H1 (cell line): ENCODE results near the gene RFT1. TPM values are rescaled to one million over a fixed set of nuclear protein-coding genes. Genes with fewer than 3 reads are reported as not detected.

Experiments
- CTCF ChIA-PET: fragments of 300-600 bp; sonication (Branson Sonifier 250); formaldehyde crosslinking; loops from one replicate; lab custom pipeline; 2021; ENCODE audit not compliant: partially characterized antibody; lab: Charles Lee
- POLR2A ChIA-PET: fragments of 300-600 bp; sonication (Branson Sonifier 250); formaldehyde crosslinking; loops from one replicate; lab custom pipeline; 2021; ENCODE audit warnings: inconsistent platforms; ENCODE audit not compliant: partially characterized antibody; lab: Charles Lee
- DNase-seq, 2 experiments: peaks; one replicate each; pipeline versions ENCODE4 v3.0.0 to v3.0.0-alpha.2; 2010 to 2022; ENCODE audit warnings: low spot score in 2 of 2, low read depth in 1 of 2, mixed read lengths in 1 of 2
- FAIRE-seq: peaks from 2 replicates; lab custom pipeline; 2011; peaks lifted over from hg19 to GRCh38; lab: Jason Lieb, UNC
- H2AFZ ChIP-seq: 2 replicates; pipeline ENCODE4 v1.8.1; 2012; ENCODE audit warnings: low read length, inconsistent platforms
- H2AK5ac ChIP-seq: 2 replicates; pipeline ENCODE4 v1.6.1; 2013; ENCODE audit warnings: low read depth, low read length
- H2BK120ac ChIP-seq: replicated peaks from 2 replicates; pipeline ENCODE3; 2013; ENCODE audit warnings: low read depth, low read length, inconsistent platforms
- H2BK12ac ChIP-seq: 2 replicates; pipeline ENCODE4 v1.6.1; 2013; ENCODE audit warnings: low read depth, low read length
- H2BK15ac ChIP-seq: 2 replicates; pipeline ENCODE4 v1.6.1; 2013; ENCODE audit warnings: low read length
- H2BK20ac ChIP-seq: 2 replicates; pipeline ENCODE4 v1.6.1; 2013; ENCODE audit warnings: low read length
- H2BK5ac ChIP-seq: 2 replicates; pipeline ENCODE4 v1.6.1; 2013; ENCODE audit warnings: low read depth, low read length
- H3K14ac ChIP-seq: 2 replicates; pipeline ENCODE4 v1.6.1; 2013; ENCODE audit warnings: inconsistent platforms; ENCODE audit not compliant: insufficient read length
- H3K18ac ChIP-seq: 2 replicates; pipeline ENCODE4 v1.6.1; 2013; ENCODE audit warnings: low read length; ENCODE audit errors: extremely low read depth
- H3K23ac ChIP-seq: 2 replicates; pipeline ENCODE4 v1.6.1; 2013; ENCODE audit warnings: inconsistent platforms; ENCODE audit not compliant: insufficient read length
- H3K23me2 ChIP-seq: 2 replicates; pipeline ENCODE4 v1.6.1; 2013; ENCODE audit warnings: low read depth, low read length
- H3K27ac ChIP-seq: 2 replicates; pipeline ENCODE4 v1.6.1; 2011; ENCODE audit warnings: low read depth, low read length, inconsistent platforms
- H3K27me3 ChIP-seq, 4 experiments: replicated peaks in 1 of 4; 1 replicate in 1 of 4; 2 replicates in 3 of 4; pipeline versions ENCODE4 v1.6.1 to v1.8.1; 2011 to 2013; ENCODE audit warnings: low read length in 3 of 4, mild to moderate bottlenecking in 3 of 4, inconsistent platforms in 2 of 4, mixed read lengths in 2 of 4, moderate library complexity in 1 of 4; ENCODE audit not compliant: control insufficient read depth in 3 of 4, insufficient read depth in 3 of 4; ENCODE audit errors: extremely low read depth in 1 of 4
- H3K36me3 ChIP-seq, 4 experiments: 2 replicates each; pipeline versions ENCODE4 v1.6.1 to v1.8.1; 2011 to 2013; ENCODE audit warnings: mild to moderate bottlenecking in 4 of 4, low read length in 3 of 4, moderate library complexity in 2 of 4, control low read depth in 1 of 4, inconsistent platforms in 1 of 4; ENCODE audit not compliant: insufficient read depth in 4 of 4, control insufficient read depth in 2 of 4
- H3K4ac ChIP-seq: replicated peaks from 2 replicates; pipeline ENCODE3; 2013; ENCODE audit warnings: low read length, low read depth, mixed read lengths, inconsistent platforms; ENCODE audit not compliant: insufficient read length
- H3K4me1 ChIP-seq, 4 experiments: replicated peaks in 1 of 4; 1 replicate in 1 of 4; 2 replicates in 3 of 4; pipeline versions ENCODE4 v1.6.1 to v1.8.1; 2011 to 2013; ENCODE audit warnings: low read length in 3 of 4, inconsistent platforms in 2 of 4, mixed read lengths in 1 of 4; ENCODE audit not compliant: insufficient read depth in 4 of 4, control insufficient read depth in 3 of 4
- H3K4me2 ChIP-seq, 2 experiments: 2 replicates each; pipeline versions ENCODE4 v1.6.1 to v1.8.1; 2011 to 2013; ENCODE audit warnings: low read depth in 2 of 2, low read length in 2 of 2, control low read depth in 1 of 2, inconsistent platforms in 1 of 2, mild to moderate bottlenecking in 1 of 2; ENCODE audit not compliant: insufficient read depth in 1 of 2
- H3K4me3 ChIP-seq, 4 experiments: fragments of 200-600, 300-600 bp in 1 of 4; sonication (generic), shearing (Covaris generic), sonication (Bioruptor Twin) in 1 of 4; 2 replicates each; pipeline versions ENCODE4 v1.5.1 to v1.8.1; 2011 to 2016; ENCODE audit warnings: low read length in 4 of 4, low read depth in 3 of 4, control low read depth in 2 of 4, inconsistent platforms in 2 of 4, mild to moderate bottlenecking in 2 of 4, mixed read lengths in 1 of 4, moderate library complexity in 1 of 4; ENCODE audit not compliant: insufficient read depth in 2 of 4; ENCODE audit errors: extremely low read depth in 1 of 4
- H3K56ac ChIP-seq: replicated peaks from 2 replicates; pipeline ENCODE3; 2013; ENCODE audit warnings: low read depth, mild to moderate bottlenecking, mixed read lengths, low read length, inconsistent platforms; ENCODE audit not compliant: insufficient read length
- H3K79me1 ChIP-seq: 2 replicates; pipeline ENCODE4 v1.6.1; 2013; ENCODE audit warnings: low read depth, low read length, control low read depth
- H3K79me2 ChIP-seq, 2 experiments: 2 replicates each; pipeline versions ENCODE4 v1.6.1 to v1.8.1; 2012 to 2013; ENCODE audit warnings: low read length in 2 of 2, mild to moderate bottlenecking in 2 of 2, inconsistent platforms in 1 of 2; ENCODE audit not compliant: insufficient read depth in 2 of 2, control insufficient read depth in 1 of 2
- H3K9ac ChIP-seq, 4 experiments: replicated peaks in 1 of 4; 1 replicate in 1 of 4; 2 replicates in 3 of 4; pipeline versions ENCODE4 v1.6.1 to v1.8.1; 2011 to 2013; ENCODE audit warnings: low read depth in 3 of 4, low read length in 3 of 4, control low read depth in 2 of 4, mild to moderate bottlenecking in 2 of 4, moderate library complexity in 2 of 4, inconsistent platforms in 1 of 4; ENCODE audit errors: extremely low read depth in 1 of 4
- H3K9me3 ChIP-seq, 2 experiments: 2 replicates each; pipeline versions ENCODE4 v1.6.1 to v1.8.1; 2012 to 2013; ENCODE audit warnings: mild to moderate bottlenecking in 2 of 2, moderate library complexity in 2 of 2, control low read depth in 1 of 2, inconsistent platforms in 1 of 2, low read depth in 1 of 2, low read length in 1 of 2, mixed read lengths in 1 of 2; ENCODE audit not compliant: insufficient read depth in 2 of 2
- H4K20me1 ChIP-seq, 2 experiments: replicated peaks in 1 of 2; 2 replicates each; pipeline versions ENCODE3 to v1.8.1; 2011 to 2013; ENCODE audit warnings: inconsistent platforms in 2 of 2, low read length in 2 of 2, mild to moderate bottlenecking in 1 of 2; ENCODE audit not compliant: insufficient read depth in 2 of 2, control insufficient read depth in 1 of 2
- H4K5ac ChIP-seq: 2 replicates; pipeline ENCODE4 v1.6.1; 2013; ENCODE audit warnings: low read length, low read depth, mixed read lengths, inconsistent platforms; ENCODE audit not compliant: insufficient read length
- H4K8ac ChIP-seq: 2 replicates; pipeline ENCODE4 v1.8.0; 2013; ENCODE audit warnings: mild to moderate bottlenecking, moderate library complexity, low read length, inconsistent platforms; ENCODE audit not compliant: insufficient read depth; ENCODE audit errors: extremely low read depth
- H4K91ac ChIP-seq: replicated peaks from 2 replicates; pipeline ENCODE3; 2013; ENCODE audit warnings: low read length, mixed read lengths, inconsistent platforms; ENCODE audit not compliant: insufficient read length
- CBX8 ChIP-seq: fragments of 300-800, 300-1000 bp; sonication (generic); IDR thresholded peaks from 2 replicates; pipeline ENCODE4 v1.7.1; 2016; ENCODE audit warnings: low read depth, low read length, borderline replicate concordance
- CTBP2 ChIP-seq: IDR thresholded peaks from 2 replicates; pipeline ENCODE4 v1.7.0; 2011; ENCODE audit warnings: borderline replicate concordance, mild to moderate bottlenecking, moderate library complexity, mixed read lengths, low read length; ENCODE audit not compliant: insufficient read depth, insufficient read length
- EP300 ChIP-seq, 2 experiments: IDR thresholded peaks; 1 replicate in 1 of 2; 2 replicates in 1 of 2; pipeline ENCODE4 v1.6.1; 2011 to 2012; ENCODE audit warnings: low read depth in 2 of 2, low read length in 2 of 2, mild to moderate bottlenecking in 2 of 2, borderline replicate concordance in 1 of 2, inconsistent platforms in 1 of 2, moderate library complexity in 1 of 2
- HDAC2 ChIP-seq, 2 experiments: fragments of 300-600 bp in 1 of 2; sonication (generic) in 1 of 2; IDR thresholded peaks; 2 replicates each; pipeline ENCODE4 v1.6.1; 2011 to 2012; ENCODE audit warnings: low read depth in 2 of 2, low read length in 2 of 2, mild to moderate bottlenecking in 2 of 2, moderate library complexity in 2 of 2, borderline replicate concordance in 1 of 2, inconsistent platforms in 1 of 2
- HDAC6 ChIP-seq: IDR thresholded peaks from one replicate; pipeline ENCODE4 v1.7.1; 2012; ENCODE audit warnings: low read depth, mild to moderate bottlenecking, inconsistent platforms, low read length, moderate library complexity
- WGBS, 2 experiments: shearing (Covaris generic) in 1 of 2; methylation state at CpG; one replicate each; pipeline versions ENCODE4 v1.1.6 to v1.1.7; 2013 to 2015; ENCODE audit warnings: low lambda C conversion rate in 2 of 2, mixed read lengths in 2 of 2, inconsistent platforms in 1 of 2, low coverage in 1 of 2, missing lambda C conversion rate in 1 of 2; ENCODE audit not compliant: insufficient replicate concordance in 2 of 2, insufficient coverage in 1 of 2, insufficient read length in 1 of 2; ENCODE audit errors: extremely low coverage in 1 of 2, missing lambda C conversion rate in 1 of 2; 5-methylcytosine and 5-hydroxymethylcytosine counted together
- polyA plus RNA-seq, 7 experiments: library from polyadenylated mRNA; depleted of rRNA in 3 of 7; stranded (reverse) in 5 of 7; unstranded in 2 of 7; fragments of >200 nt in 5 of 7; fragments of 200-250 nt in 2 of 7; gene quantifications; 1 replicate in 5 of 7; 2 replicates in 1 of 7; 4 replicates in 1 of 7; pipeline versions ENCODE4 v1.2.1 to v1.2.3, GENCODE V29; 2011 to 2013; ENCODE audit warnings: missing spikeins in 2 of 7, mixed read lengths in 2 of 7
- total RNA-seq: library from RNA; stranded (reverse); fragmentation: NEBNext Ultra II Directional; extraction: Animal tissue kit (Norgen Biotek cat#: 25700); gene quantifications from 2 replicates; pipeline ENCODE4 v1.2.1, GENCODE V29; 2021
- TF ChIP-seq, protein P1 (sequence below): IDR thresholded peaks from 2 replicates; pipeline ENCODE4 v1.6.1; 2011; ENCODE audit warnings: low read length, improper control_type of control experiment

RFT1 gene
- total and polyA plus RNA-seq, 2 of the 8 experiments (the other 6 are each of a cell fraction or from before 2014, with no cell fraction given), result 27.7 to 42.4 TPM

DNA sequence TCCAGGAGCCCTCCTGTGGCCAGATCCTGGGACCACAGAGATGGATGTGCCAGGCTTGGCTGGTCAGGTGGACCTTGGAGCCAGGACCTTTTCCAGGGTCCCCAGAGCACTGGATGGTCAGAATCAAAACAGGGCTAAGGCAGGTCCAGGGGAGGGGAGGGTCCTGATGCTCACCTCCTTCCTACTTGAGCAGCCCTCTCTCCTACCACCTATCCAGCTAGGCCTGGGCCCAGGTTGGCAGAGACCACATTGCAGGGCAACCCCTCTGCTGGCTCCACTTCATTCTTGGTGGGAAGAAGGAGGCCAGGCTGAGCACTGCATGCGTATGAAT lies 55.9 kb downstream of the RFT1 start:
- peak overlapping the region; percentile 31 for H4K91ac ChIP-seq
- no peak overlapping the region for H3K23ac ChIP-seq
- no peak overlapping the region for H2BK5ac ChIP-seq
- H3K9me3 ChIP-seq, result no peaks in the 10 kb centered on the region
- no peak overlapping the region for H3K27ac ChIP-seq
- 100% methylated on average over 1 of the region's 1 CpG; no CpG with 5 or more reads in 1 of the 2 experiments for WGBS, 2 experiments
- H3K36me3 ChIP-seq, result no peaks in the 10 kb centered on the region
- no peak overlapping the region for H3K14ac ChIP-seq
- no peak overlapping the region for H3K4me2 ChIP-seq
- ChIA-PET POLR2A (interaction anchor here (1.0 kb wide), 1 partner anchor 9 kb away, joined by 3 read pairs; no protein-coding TSS in a partner anchor), CTCF (interaction anchor here (1.1 to 1.9 kb wide), 8 partner anchors 25 to 253 kb away, joined by 3 to 8 read pairs (median 4); no protein-coding TSS in a partner anchor)
- no peak overlapping the region for H3K18ac ChIP-seq
- TF ChIP-seq, protein P1, sequence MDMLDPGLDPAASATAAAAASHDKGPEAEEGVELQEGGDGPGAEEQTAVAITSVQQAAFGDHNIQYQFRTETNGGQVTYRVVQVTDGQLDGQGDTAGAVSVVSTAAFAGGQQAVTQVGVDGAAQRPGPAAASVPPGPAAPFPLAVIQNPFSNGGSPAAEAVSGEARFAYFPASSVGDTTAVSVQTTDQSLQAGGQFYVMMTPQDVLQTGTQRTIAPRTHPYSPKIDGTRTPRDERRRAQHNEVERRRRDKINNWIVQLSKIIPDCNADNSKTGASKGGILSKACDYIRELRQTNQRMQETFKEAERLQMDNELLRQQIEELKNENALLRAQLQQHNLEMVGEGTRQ, result no peak
- TF ChIP-seq HDAC6, result no peak
- TF ChIP-seq EP300 (IDR thresholded peaks at IDR 0.05; ENCODE audit: borderline replicate concordance in 1 of 2, low read depth in 2 of 2, low read length in 2 of 2), result no peak
- TF ChIP-seq HDAC2 (IDR thresholded peaks at IDR 0.05; ENCODE audit: borderline replicate concordance in 1 of 2, low read depth in 2 of 2, low read length in 2 of 2), result no peak
- TF ChIP-seq CBX8, result no peak
- TF ChIP-seq CTBP2, result no peak
- no peaks in the 10 kb centered on the region for H3K79me2 ChIP-seq
- FAIRE-seq, result no peak
- no peak overlapping the region for H2BK15ac ChIP-seq
- no peak overlapping the region for H3K56ac ChIP-seq
- H3K27me3 ChIP-seq, result no peaks in the 10 kb centered on the region; a peak in 2 of 7 replicates
- H3K23me2 ChIP-seq, result peaks cover 6% of the 10 kb centered on the region; the same call in 1 of the 2 replicates
- H2BK120ac ChIP-seq, result no peak overlapping the region
- peaks cover 0 to 15% (median 9%) of the 10 kb centered on the region in 4 experiments; a peak in 6 of 7 replicates for H3K4me1 ChIP-seq
- no peaks in the 10 kb centered on the region for H3K79me1 ChIP-seq
- H3K4me3 ChIP-seq, result no peak overlapping the region
- H2AFZ ChIP-seq, result no peak overlapping the region
- H2BK12ac ChIP-seq, result peak overlapping the region; percentile 50; the same call in 1 of the 2 replicates
- no peak overlapping the region for H4K5ac ChIP-seq
- H3K9ac ChIP-seq, result no peak overlapping the region; a peak in 1 of 7 replicates
- H4K8ac ChIP-seq, result no peak overlapping the region
- no peak overlapping the region for H2AK5ac ChIP-seq
- DNase-seq, result no peak
- no peak overlapping the region for H2BK20ac ChIP-seq
- no peak overlapping the region for H3K4ac ChIP-seq
- H4K20me1 ChIP-seq, result no peaks in the 10 kb centered on the region
